Neural progenitor cell (in vitro differentiated cells): ENCODE measurements around the gene ACSBG1.

Source experiments
- CTCF ChIP-seq: fragments of 200-600 bp; sonication (generic); IDR thresholded peaks from 2 replicates; pipeline ENCODE4 v1.5.1; 2017; ENCODE audit warnings: antibody characterized with exemption, mild to moderate bottlenecking
- EZH2 ChIP-seq: fragments of 200-600 bp; sonication (generic); IDR thresholded peaks from 2 replicates; pipeline ENCODE4 v1.6.1; 2017; ENCODE audit warnings: antibody characterized with exemption, mild to moderate bottlenecking, moderate library complexity

GRCh38 chr15:78157203-78157602 is 77.2 kb downstream of the ACSBG1 start:
- TF ChIP-seq CTCF = no peak
- no peak for TF ChIP-seq EZH2
